K562 (cell line): Measurements from ENCODE around the gene UTP11. TPM values are rescaled to one million over a fixed set of nuclear protein-coding genes. Genes with fewer than 3 reads are reported as not detected.

Source experiments
- CEBPG ChIP-seq, 3 experiments: fragments of 200-800 bp in 1 of 3; sonication (Bioruptor generic) in 1 of 3; sonication (generic) in 1 of 3; formaldehyde crosslinking in 1 of 3; IDR thresholded peaks in 2 of 3; conservative IDR thresholded peaks in 1 of 3; 2 replicates each; pipeline versions ENCODE4 v1.6.1 to v1.8.0; 2016 to 2022; ENCODE audit warnings: missing compliant biosample characterization in 2 of 3, missing genetic modification characterization in 2 of 3, mild to moderate bottlenecking in 1 of 3, missing genetic modification reagents in 1 of 3
- polyA plus RNA-seq, 8 experiments: library from polyadenylated mRNA; depleted of rRNA in 4 of 8; stranded (reverse) in 5 of 8; unstranded in 3 of 8; fragments of >200 nt; fragmentation: Nextera tagmentation in 2 of 8; fragmentation: Illumina TruSeq in 1 of 8; extraction: Ambion mirVana in 2 of 8; extraction: Trizol in 1 of 8; gene quantifications; 2 replicates each; pipeline versions ENCODE4 v1.2.1 to v1.2.3, GENCODE V29; 2011 to 2014; ENCODE audit warnings: inconsistent platforms in 1 of 8, missing spikeins in 1 of 8
- total RNA-seq, 7 experiments: library from RNA; depleted of rRNA in 6 of 7; stranded (reverse); fragments of >200 nt in 6 of 7; fragmentation: Illumina TruSeq in 2 of 7; extraction: Trizol in 2 of 7; gene quantifications; 2 replicates each; pipeline versions ENCODE4 v1.2.1 to v1.2.3, GENCODE V29; 2011 to 2021; ENCODE audit warnings: low replicate concordance in 1 of 7
- TF ChIP-seq, protein P1 (sequence below): fragments of 450-650 bp; formaldehyde crosslinking; IDR thresholded peaks from 2 replicates; pipeline ENCODE4 v1.4.0; 2020; ENCODE audit warnings: mild to moderate bottlenecking, moderate library complexity
- TF ChIP-seq, protein P2 (sequence below): fragments of 200-800 bp; sonication (Bioruptor generic); IDR thresholded peaks from 2 replicates; pipeline ENCODE4 v1.6.1; 2016; ENCODE audit warnings: missing genetic modification characterization, missing compliant biosample characterization
- TF ChIP-seq, protein P3 (sequence below), 2 experiments: fragments of 450-650 bp; formaldehyde crosslinking in 1 of 2; IDR thresholded peaks; 2 replicates each; pipeline versions ENCODE4 v1.4.0 to v1.6.1; 2014 to 2020; ENCODE audit warnings: mild to moderate bottlenecking in 2 of 2, borderline replicate concordance in 1 of 2, low read depth in 1 of 2
- TF ChIP-seq, protein P4 (sequence below), 3 experiments: IDR thresholded peaks in 2 of 3; conservative IDR thresholded peaks in 1 of 3; 2 replicates each; pipeline ENCODE4 v1.5.1; 2011 to 2012; ENCODE audit warnings: low read length in 3 of 3, mild to moderate bottlenecking in 3 of 3, control low read depth in 2 of 3, improper control_type of control experiment in 1 of 3, inconsistent platforms in 1 of 3, low read depth in 1 of 3, mixed read lengths in 1 of 3, moderate library complexity in 1 of 3; ENCODE audit not compliant: insufficient read depth in 2 of 3
- TF ChIP-seq, protein P5 (sequence below): fragments of 450-650 bp; conservative IDR thresholded peaks from 2 replicates; pipeline ENCODE4 v1.6.1; 2016; ENCODE audit warnings: missing genetic modification characterization, low read depth, mild to moderate bottlenecking, missing compliant biosample characterization, moderate library complexity

Gene UTP11
- total and polyA plus RNA-seq, 9 of the 15 experiments (the other 6 are each of a cell fraction or from before 2014, with no cell fraction given): 91.1 to 378 (median 221) TPM

DNA sequence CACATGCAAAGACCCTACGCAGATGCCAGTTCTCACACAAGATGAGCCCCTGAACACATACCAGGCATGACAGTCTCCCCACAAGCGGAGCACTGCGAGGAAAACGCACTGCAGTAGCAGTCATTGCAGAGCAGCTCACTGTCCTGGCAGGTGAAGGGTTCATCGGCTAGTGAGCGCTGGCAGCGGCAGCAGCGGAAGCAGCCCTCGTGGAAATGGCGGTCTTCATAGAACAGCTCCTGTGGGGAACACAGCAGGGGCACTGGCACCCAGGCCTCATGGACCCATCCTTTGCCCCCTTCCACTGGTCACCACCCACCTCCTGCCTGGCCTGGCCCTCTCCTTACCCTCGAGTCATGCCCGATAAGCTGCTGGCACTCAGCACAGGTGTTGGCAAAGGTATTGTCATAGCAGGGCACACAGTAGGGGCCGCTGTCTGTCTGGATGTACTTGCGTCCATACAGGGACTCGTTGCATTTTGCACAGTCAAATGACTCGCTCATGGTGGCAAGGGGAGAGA lies 13.6 kb upstream of the UTP11 start (continued):
- TF ChIP-seq, protein P1, sequence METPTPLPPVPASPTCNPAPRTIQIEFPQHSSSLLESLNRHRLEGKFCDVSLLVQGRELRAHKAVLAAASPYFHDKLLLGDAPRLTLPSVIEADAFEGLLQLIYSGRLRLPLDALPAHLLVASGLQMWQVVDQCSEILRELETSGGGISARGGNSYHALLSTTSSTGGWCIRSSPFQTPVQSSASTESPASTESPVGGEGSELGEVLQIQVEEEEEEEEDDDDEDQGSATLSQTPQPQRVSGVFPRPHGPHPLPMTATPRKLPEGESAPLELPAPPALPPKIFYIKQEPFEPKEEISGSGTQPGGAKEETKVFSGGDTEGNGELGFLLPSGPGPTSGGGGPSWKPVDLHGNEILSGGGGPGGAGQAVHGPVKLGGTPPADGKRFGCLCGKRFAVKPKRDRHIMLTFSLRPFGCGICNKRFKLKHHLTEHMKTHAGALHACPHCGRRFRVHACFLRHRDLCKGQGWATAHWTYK (CRISPR knock-in tag): peak; percentile 82
- TF ChIP-seq, protein P2, sequence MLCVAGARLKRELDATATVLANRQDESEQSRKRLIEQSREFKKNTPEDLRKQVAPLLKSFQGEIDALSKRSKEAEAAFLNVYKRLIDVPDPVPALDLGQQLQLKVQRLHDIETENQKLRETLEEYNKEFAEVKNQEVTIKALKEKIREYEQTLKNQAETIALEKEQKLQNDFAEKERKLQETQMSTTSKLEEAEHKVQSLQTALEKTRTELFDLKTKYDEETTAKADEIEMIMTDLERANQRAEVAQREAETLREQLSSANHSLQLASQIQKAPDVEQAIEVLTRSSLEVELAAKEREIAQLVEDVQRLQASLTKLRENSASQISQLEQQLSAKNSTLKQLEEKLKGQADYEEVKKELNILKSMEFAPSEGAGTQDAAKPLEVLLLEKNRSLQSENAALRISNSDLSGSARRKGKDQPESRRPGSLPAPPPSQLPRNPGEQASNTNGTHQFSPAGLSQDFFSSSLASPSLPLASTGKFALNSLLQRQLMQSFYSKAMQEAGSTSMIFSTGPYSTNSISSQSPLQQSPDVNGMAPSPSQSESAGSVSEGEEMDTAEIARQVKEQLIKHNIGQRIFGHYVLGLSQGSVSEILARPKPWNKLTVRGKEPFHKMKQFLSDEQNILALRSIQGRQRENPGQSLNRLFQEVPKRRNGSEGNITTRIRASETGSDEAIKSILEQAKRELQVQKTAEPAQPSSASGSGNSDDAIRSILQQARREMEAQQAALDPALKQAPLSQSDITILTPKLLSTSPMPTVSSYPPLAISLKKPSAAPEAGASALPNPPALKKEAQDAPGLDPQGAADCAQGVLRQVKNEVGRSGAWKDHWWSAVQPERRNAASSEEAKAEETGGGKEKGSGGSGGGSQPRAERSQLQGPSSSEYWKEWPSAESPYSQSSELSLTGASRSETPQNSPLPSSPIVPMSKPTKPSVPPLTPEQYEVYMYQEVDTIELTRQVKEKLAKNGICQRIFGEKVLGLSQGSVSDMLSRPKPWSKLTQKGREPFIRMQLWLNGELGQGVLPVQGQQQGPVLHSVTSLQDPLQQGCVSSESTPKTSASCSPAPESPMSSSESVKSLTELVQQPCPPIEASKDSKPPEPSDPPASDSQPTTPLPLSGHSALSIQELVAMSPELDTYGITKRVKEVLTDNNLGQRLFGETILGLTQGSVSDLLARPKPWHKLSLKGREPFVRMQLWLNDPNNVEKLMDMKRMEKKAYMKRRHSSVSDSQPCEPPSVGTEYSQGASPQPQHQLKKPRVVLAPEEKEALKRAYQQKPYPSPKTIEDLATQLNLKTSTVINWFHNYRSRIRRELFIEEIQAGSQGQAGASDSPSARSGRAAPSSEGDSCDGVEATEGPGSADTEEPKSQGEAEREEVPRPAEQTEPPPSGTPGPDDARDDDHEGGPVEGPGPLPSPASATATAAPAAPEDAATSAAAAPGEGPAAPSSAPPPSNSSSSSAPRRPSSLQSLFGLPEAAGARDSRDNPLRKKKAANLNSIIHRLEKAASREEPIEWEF (CRISPR knock-in tag): peak; percentile 77; the same call in 1 of the 2 replicates
- TF ChIP-seq CEBPG (CRISPR knock-in tag; IDR thresholded peaks at IDR 0.05) (peak; percentile 53; the same call in 1 of the 2 replicates), CEBPG (tag; conservative IDR thresholded peaks at IDR 0.05 in 1 of 2, IDR thresholded peaks at IDR 0.05 in 1 of 2) (no peak)
- TF ChIP-seq, protein P3, sequence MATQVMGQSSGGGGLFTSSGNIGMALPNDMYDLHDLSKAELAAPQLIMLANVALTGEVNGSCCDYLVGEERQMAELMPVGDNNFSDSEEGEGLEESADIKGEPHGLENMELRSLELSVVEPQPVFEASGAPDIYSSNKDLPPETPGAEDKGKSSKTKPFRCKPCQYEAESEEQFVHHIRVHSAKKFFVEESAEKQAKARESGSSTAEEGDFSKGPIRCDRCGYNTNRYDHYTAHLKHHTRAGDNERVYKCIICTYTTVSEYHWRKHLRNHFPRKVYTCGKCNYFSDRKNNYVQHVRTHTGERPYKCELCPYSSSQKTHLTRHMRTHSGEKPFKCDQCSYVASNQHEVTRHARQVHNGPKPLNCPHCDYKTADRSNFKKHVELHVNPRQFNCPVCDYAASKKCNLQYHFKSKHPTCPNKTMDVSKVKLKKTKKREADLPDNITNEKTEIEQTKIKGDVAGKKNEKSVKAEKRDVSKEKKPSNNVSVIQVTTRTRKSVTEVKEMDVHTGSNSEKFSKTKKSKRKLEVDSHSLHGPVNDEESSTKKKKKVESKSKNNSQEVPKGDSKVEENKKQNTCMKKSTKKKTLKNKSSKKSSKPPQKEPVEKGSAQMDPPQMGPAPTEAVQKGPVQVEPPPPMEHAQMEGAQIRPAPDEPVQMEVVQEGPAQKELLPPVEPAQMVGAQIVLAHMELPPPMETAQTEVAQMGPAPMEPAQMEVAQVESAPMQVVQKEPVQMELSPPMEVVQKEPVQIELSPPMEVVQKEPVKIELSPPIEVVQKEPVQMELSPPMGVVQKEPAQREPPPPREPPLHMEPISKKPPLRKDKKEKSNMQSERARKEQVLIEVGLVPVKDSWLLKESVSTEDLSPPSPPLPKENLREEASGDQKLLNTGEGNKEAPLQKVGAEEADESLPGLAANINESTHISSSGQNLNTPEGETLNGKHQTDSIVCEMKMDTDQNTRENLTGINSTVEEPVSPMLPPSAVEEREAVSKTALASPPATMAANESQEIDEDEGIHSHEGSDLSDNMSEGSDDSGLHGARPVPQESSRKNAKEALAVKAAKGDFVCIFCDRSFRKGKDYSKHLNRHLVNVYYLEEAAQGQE (IDR thresholded peaks at IDR 0.05; ENCODE audit: borderline replicate concordance): no peak
- TF ChIP-seq, protein P3 (CRISPR knock-in tag; IDR thresholded peaks at IDR 0.05; ENCODE audit: low read depth): peak; percentile 22; the same call in 1 of the 2 replicates
- TF ChIP-seq, protein P4, sequence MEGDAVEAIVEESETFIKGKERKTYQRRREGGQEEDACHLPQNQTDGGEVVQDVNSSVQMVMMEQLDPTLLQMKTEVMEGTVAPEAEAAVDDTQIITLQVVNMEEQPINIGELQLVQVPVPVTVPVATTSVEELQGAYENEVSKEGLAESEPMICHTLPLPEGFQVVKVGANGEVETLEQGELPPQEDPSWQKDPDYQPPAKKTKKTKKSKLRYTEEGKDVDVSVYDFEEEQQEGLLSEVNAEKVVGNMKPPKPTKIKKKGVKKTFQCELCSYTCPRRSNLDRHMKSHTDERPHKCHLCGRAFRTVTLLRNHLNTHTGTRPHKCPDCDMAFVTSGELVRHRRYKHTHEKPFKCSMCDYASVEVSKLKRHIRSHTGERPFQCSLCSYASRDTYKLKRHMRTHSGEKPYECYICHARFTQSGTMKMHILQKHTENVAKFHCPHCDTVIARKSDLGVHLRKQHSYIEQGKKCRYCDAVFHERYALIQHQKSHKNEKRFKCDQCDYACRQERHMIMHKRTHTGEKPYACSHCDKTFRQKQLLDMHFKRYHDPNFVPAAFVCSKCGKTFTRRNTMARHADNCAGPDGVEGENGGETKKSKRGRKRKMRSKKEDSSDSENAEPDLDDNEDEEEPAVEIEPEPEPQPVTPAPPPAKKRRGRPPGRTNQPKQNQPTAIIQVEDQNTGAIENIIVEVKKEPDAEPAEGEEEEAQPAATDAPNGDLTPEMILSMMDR (IDR thresholded peaks at IDR 0.05 in 2 of 3, conservative IDR thresholded peaks at IDR 0.05 in 1 of 3; ENCODE audit: insufficient read depth in 2 of 3, low read depth in 1 of 3, low read length in 3 of 3): peak in 2 of 3 experiments; percentile 21 to 23; a peak in 1 of 6 replicates
- TF ChIP-seq, protein P5, sequence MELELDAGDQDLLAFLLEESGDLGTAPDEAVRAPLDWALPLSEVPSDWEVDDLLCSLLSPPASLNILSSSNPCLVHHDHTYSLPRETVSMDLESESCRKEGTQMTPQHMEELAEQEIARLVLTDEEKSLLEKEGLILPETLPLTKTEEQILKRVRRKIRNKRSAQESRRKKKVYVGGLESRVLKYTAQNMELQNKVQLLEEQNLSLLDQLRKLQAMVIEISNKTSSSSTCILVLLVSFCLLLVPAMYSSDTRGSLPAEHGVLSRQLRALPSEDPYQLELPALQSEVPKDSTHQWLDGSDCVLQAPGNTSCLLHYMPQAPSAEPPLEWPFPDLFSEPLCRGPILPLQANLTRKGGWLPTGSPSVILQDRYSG: 0 out of 2 replicates have a peak, but pooled peaks have one; percentile 62
